Measurements from ENCODE around the gene VAC14.

DNA sequence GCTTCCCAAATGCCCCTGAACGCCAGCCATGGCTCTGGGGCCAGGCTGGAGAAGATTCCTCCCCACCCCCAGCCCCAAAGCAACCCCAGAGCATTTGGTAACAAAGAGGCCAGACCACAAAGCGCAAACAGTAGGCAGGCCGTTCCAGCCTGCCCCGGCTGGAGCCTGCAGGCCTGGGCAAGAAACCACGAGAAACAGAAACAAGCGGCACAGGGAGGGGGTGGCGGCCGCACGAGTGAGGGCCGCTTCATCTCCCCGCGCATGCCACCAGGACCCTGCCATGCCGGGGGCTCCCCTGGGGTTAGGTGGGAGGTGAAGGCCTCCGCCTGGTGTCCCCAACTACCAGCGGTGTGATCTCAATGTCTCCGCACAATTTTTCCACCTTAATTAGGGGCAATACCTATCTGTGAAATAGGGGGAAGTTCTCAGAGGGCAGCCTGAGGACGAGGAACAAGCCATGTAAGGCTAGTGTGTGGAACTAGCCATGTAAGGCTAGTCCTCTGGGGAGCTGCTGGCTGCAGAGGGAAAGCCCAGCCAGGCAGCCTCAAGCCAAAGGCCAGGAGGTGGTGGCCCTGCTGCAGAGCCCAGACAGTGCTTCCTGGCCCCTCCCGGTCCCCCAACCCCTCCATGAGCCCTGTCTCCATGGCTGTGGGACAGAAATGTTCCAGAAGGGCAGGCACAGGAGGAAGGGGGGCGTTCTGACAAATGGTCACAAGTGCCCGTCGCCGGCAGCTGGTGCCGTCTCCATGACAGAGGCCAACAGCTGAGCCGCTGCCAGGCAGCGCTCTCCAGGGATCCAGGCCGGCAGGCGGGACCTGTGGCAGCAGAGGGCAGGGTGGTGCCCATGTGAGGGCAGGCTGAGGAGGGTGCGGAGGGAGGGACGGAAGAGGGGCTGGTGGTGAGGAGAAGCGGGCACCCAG is 100.6 kb downstream of the VAC14 start:
- TF ChIP-seq CTCF (IDR thresholded peaks at IDR 0.05) (no peak), POLR2A (IDR thresholded peaks at IDR 0.05) (no peak)

All from lower leg skin (tissue), 3 donors.